ENCODE results near the gene C17orf113. TPM values are rescaled to one million over a fixed set of nuclear protein-coding genes. Genes with fewer than 3 reads are reported as not detected.

The C17orf113 gene
- total RNA-seq (2014; rRNA removed; shearing (Covaris generic)), result 0.40 and 0.85 TPM in 2 replicates
- 0.98 and 1.2 TPM in 2 replicates for polyA plus RNA-seq (2015; cell fraction: cytosol; rRNA removed)
- 1.5 and 2.1 TPM in 2 replicates for polyA plus RNA-seq (2015; cell fraction: nucleus; rRNA removed)

DNA sequence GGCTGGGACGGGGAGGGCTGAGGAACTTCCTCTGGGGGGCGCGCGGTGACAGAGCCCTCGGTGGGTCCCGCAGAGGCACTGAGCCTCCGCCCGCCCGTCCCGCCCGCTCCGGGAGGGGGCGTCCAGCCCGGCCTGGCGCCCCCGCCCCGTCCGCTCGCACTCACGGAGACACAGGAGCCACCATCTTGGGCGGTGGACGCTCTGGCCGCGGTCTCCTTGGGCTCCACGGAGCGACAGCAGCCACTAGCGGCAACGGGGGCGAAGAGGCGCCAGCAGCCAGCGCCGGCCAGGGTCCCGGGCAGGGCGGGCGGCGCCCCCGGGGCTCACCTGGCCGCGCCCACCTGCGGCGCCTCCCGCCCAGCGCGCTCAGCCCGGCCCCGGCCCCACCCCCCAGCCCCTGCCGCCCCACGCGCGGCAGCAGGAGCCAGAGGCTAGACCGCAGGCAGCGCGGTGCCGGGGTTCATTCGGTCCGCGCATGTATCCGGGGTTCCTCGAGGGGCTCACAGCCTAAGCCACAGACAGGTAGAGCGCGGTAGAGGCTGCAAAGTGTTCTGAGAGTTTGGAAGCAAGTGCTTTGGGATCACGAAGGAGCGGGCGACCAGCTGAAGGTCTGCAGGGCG lies at the start of gene C17orf113:
C17orf113 (minus strand) TSS at position 209 of the 620 bp plus-strand sequence. CDS start 7,225 bp downstream, outside the sequence.
- peak; percentile 52 for DNase-seq (ENCODE audit: low read depth, low spot score)
- in situ Hi-C loops (cut with HindIII; ENCODE audit: low pct_unique_long_range_greater_than_20kb, low sequenced_read_pairs), result no loop called here

- in situ Hi-C loops (cut with HindIII; ENCODE audit: low pct_unique_long_range_greater_than_20kb, low sequenced_read_pairs), result no loop called here
- DNase-seq (ENCODE audit: low read depth, low spot score), result no peak
Measured at GRCh38 chr17:42098730-42099399, 48.5 kb upstream of the C17orf113 start.

- in situ Hi-C loops (cut with HindIII; ENCODE audit: low pct_unique_long_range_greater_than_20kb, low sequenced_read_pairs), result no loop called here
- DNase-seq (ENCODE audit: low read depth, low spot score), result no peak
Measured at GRCh38 chr17:42097691-42098631, 47.6 kb upstream of the C17orf113 start, which contains the start of gene ZNF385C. TSS of gene ZNF385C (minus strand) at chr17:42098473. CDS start at chr17:42063056, 35,417 bp downstream.

DNA sequence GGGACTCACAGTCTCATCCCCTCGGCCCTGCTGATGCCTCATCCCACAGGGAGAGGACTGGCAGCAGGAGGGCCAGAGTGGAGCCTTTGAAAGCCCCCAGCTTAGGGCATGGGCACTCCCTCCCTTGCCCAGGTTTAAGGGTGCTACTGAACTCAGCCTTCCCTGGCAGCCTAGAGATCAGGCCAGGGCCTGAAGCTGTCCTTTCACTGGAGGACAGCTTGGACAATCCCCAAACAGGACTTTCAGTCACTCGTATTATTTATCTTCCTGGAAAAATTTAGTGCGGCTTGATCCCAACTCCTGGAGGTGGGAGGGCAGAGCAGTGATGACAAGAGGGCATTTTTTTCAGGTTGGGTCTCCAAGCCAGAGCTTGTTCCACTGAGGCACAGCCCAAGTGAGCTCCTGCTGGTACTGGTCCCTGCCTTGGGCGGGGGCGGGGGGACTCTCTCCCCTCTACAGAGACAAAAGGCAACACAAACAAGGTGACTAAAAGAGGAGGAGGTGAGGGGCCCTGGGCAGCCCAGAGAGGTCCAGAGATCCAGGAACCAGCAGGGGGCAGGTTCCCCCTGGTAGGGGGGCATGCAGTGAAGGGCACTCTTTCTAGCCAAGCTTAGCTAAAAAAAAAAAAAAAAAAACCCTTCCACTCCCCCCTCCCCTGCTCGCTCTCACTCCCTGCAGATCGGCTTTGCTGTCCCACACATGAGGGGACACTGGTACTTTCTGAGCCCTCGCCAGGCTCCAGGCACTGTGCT lies 46.1 kb upstream of the C17orf113 start:
- DNase-seq (ENCODE audit: low read depth, low spot score), result no peak
- in situ Hi-C loops (cut with HindIII; ENCODE audit: low pct_unique_long_range_greater_than_20kb, low sequenced_read_pairs), result no loop called here

DNA sequence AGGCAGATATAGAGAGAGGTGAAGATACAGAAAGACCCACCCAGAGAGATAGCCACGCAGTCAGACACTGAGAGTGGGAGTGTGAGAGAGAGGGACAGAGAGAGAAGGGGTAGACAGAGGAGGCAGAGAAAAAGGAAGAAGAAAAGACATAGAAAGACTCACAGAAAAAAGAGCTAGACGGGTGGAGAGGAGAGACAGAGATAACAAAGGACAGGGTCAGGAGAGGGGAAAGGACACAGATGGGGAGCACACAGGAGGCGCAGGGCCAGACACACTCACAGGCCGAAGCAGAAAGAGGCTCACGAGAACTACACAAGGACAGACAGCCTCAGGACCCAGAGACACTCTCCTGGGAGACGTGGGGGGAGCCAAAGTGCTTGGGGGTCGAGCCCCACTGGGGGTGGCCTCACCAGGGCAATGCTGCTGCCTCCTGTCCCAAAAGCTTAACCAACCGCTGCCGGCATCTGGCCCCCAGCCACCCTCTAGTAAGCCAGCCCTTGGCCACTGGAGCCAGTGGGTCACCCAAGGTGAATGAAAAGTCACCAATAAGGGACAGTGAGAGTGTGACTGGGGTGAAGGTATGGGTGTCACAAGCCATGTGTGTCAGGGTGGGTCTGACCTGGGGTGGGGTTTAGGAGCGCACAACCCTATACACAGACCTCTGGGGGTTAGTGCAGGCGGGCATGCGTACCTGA lies 44.1 kb upstream of the C17orf113 start:
- DNase-seq (ENCODE audit: low read depth, low spot score), result no peak
- in situ Hi-C loops (cut with HindIII; ENCODE audit: low pct_unique_long_range_greater_than_20kb, low sequenced_read_pairs), result no loop called here

GRCh38 chr17:42092939-42093338 lies 42.5 kb upstream of the C17orf113 start:
- no peak for DNase-seq (ENCODE audit: low read depth, low spot score)
- in situ Hi-C loops (cut with HindIII; ENCODE audit: low pct_unique_long_range_greater_than_20kb, low sequenced_read_pairs), result no loop called here

DNA sequence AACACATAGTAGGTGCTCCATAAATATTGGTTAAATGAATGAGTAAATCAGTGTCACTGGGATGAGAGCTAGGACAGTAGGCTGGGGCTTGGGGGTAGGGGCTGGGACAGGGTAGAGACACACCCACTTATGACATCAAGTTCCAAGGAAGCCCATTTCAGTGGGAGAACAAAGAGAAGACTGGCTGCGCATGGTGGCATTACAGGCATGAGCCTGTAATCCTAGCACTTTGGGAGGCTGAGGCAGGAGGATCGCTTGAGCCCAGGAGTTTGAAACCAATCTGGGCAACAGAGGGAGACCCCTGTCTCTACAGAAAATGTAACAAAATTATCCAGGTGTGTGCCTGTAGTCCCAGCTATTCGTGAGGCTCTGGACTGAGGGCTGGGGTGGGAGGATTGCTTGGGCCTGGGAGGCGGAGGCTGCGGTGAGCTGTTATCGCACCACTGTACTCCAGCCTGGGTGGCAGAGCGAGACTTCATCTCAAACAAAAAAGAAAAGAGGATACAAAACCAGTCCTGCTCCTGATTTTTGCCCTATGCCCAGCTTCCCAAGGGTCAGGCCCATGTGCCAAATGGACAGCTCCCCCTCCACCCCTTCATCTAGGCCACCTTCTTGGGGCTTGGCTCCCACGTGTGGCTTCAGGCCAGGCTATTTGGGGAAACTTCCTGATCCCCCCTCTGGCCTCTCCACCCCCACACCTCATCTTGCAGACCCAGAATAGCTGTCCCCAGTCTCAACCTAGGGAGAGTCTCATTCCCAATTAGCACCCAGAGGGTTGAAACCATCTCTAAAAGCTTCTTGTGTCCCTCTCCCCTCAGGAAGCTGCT lies 40.8 kb upstream of the C17orf113 start:
- no peak for DNase-seq (ENCODE audit: low read depth, low spot score)
- in situ Hi-C loops (cut with HindIII; ENCODE audit: low pct_unique_long_range_greater_than_20kb, low sequenced_read_pairs), result no loop called here

- in situ Hi-C loops (cut with HindIII; ENCODE audit: low pct_unique_long_range_greater_than_20kb, low sequenced_read_pairs), result no loop called here
- DNase-seq (ENCODE audit: low read depth, low spot score), result no peak
Measured at GRCh38 chr17:42088736-42089135, 38.3 kb upstream of the C17orf113 start.

- in situ Hi-C loops (cut with HindIII; ENCODE audit: low pct_unique_long_range_greater_than_20kb, low sequenced_read_pairs), result no loop called here
- DNase-seq (ENCODE audit: low read depth, low spot score), result peak; percentile 82
Measured at GRCh38 chr17:42087736-42088705, 37.6 kb upstream of the C17orf113 start.

GRCh38 chr17:42087042-42087701 lies 36.8 kb upstream of the C17orf113 start:
- in situ Hi-C loops (cut with HindIII; ENCODE audit: low pct_unique_long_range_greater_than_20kb, low sequenced_read_pairs), result no loop called here
- no peak for DNase-seq (ENCODE audit: low read depth, low spot score)

- in situ Hi-C loops (cut with HindIII; ENCODE audit: low pct_unique_long_range_greater_than_20kb, low sequenced_read_pairs), result no loop called here
- no peak for DNase-seq (ENCODE audit: low read depth, low spot score)
Measured at GRCh38 chr17:42081516-42082129, 31.2 kb upstream of the C17orf113 start.

DNA sequence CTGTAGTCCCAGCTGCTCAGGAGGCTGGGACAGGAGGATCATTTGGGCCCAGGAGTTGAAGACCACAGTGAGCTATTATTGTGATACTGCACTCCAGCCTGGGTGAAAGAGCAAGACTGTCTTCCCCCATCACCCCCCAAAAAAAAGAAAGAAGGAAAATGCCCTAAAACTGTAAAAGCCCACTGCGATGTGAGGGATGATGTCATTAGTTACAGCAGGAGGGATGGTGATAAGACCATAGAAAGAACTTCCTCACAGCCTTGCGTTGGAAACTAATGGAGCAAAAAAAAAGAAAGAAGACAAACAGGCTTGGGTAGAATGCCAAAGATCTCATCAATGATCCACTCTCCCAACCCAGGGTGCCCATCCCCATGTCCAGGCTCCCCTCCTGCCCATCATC lies 29.1 kb upstream of the C17orf113 start:
- in situ Hi-C loops (cut with HindIII; ENCODE audit: low pct_unique_long_range_greater_than_20kb, low sequenced_read_pairs), result no loop called here
- DNase-seq (ENCODE audit: low read depth, low spot score), result no peak

GRCh38 chr17:42078396-42079043 lies 28.1 kb upstream of the C17orf113 start:
- in situ Hi-C loops (cut with HindIII; ENCODE audit: low pct_unique_long_range_greater_than_20kb, low sequenced_read_pairs), result no loop called here
- DNase-seq (ENCODE audit: low read depth, low spot score), result no peak

DNA sequence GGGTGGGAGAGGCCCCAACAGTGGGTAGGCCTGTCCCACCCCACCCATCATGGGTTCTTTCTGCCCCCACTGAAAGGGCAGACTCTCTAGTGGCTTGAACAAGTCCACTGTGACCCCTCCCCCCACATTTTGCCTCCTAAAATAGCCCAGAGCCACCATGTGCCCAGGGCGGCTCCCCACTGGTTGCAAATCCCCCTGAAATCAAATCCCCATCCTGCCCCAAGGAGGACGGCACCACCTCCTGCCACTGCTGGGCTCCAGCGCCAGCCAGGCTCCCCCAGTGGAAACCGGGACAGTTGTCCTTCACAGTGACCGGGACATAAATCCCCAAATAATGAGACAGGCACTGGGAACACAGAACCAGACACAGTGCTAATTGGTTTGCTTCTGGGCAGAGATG lies 27.4 kb upstream of the C17orf113 start:
- in situ Hi-C loops (cut with HindIII; ENCODE audit: low pct_unique_long_range_greater_than_20kb, low sequenced_read_pairs), result no loop called here

More for the DNA sequence above, 27.4 kb upstream of the C17orf113 start:
- no peak for DNase-seq (ENCODE audit: low read depth, low spot score)
